HepG2 (cell line): ENCODE measurements around the gene ERC1. TPM values are rescaled to one million over a fixed set of nuclear protein-coding genes. Genes with fewer than 3 reads are reported as not detected.

ENCODE experiments used
- ADNP ChIP-seq: sonication (generic); formaldehyde crosslinking; IDR thresholded peaks from 2 replicates; pipeline ENCODE4 v1.4.0; 2020; ENCODE audit warnings: missing genetic modification reagents
- ATAD3A ChIP-seq: sonication (generic); formaldehyde crosslinking; IDR thresholded peaks from 2 replicates; pipeline ENCODE4 v1.4.0; 2020; ENCODE audit warnings: missing genetic modification reagents
- CREB1 ChIP-seq, 2 experiments: fragments of 450-650 bp in 1 of 2; IDR thresholded peaks; 2 replicates each; pipeline ENCODE4 v1.6.1; 2016 to 2017; ENCODE audit warnings: control low read depth in 1 of 2, mild to moderate bottlenecking in 1 of 2, missing compliant biosample characterization in 1 of 2, missing genetic modification characterization in 1 of 2
- FOXP1 ChIP-seq, 2 experiments: fragments of 450-650 bp in 1 of 2; IDR thresholded peaks; 2 replicates each; pipeline ENCODE4 v1.6.1; 2017 to 2018; ENCODE audit warnings: antibody characterized with exemption in 1 of 2
- GLI4 ChIP-seq: sonication (generic); formaldehyde crosslinking; IDR thresholded peaks from 2 replicates; pipeline ENCODE4 v1.5.1; 2020; ENCODE audit warnings: missing genetic modification reagents, mild to moderate bottlenecking, moderate library complexity, borderline replicate concordance
- HMGA1 ChIP-seq: sonication (generic); formaldehyde crosslinking; conservative IDR thresholded peaks from 2 replicates; pipeline ENCODE4 v1.4.0; 2020; ENCODE audit warnings: missing genetic modification reagents
- KDM2A ChIP-seq: sonication (generic); formaldehyde crosslinking; IDR thresholded peaks from 2 replicates; pipeline ENCODE4 v1.4.0; 2020; ENCODE audit warnings: low read depth, missing genetic modification reagents, borderline replicate concordance
- MED8 ChIP-seq: sonication (generic); formaldehyde crosslinking; IDR thresholded peaks from 2 replicates; pipeline ENCODE4 v1.8.1; 2023; ENCODE audit warnings: mild to moderate bottlenecking, missing genetic modification reagents; ENCODE audit not compliant: insufficient replicate concordance
- MIER2 ChIP-seq: IDR thresholded peaks from 2 replicates; pipeline ENCODE4 v1.6.1; 2016; ENCODE audit warnings: missing biosample characterization, missing genetic modification reagents
- MNT ChIP-seq: fragments of 450-650 bp; IDR thresholded peaks from 2 replicates; pipeline ENCODE4 v1.6.1; 2016
- NFE2 ChIP-seq: sonication (generic); formaldehyde crosslinking; IDR thresholded peaks from 2 replicates; pipeline ENCODE4 v1.4.0; 2020; ENCODE audit warnings: missing genetic modification reagents
- NFIC ChIP-seq: IDR thresholded peaks from 2 replicates; pipeline ENCODE4 v1.6.1; 2012; ENCODE audit warnings: mild to moderate bottlenecking, low read length, inconsistent platforms
- PCBP1 ChIP-seq: fragments of 200-400 bp; formaldehyde crosslinking; IDR thresholded peaks from 2 replicates; pipeline ENCODE4 v1.6.1; 2017; ENCODE audit warnings: mild to moderate bottlenecking, low read depth, low read length, borderline replicate concordance
- SAFB2 ChIP-seq: sonication (generic); formaldehyde crosslinking; IDR thresholded peaks from 2 replicates; pipeline ENCODE4 v1.5.1; 2020; ENCODE audit warnings: missing genetic modification reagents, low read depth, mild to moderate bottlenecking, borderline replicate concordance
- TRIM22 ChIP-seq: fragments of 450-650 bp; IDR thresholded peaks from 2 replicates; pipeline ENCODE4 v1.6.1; 2017
- ZBTB38 ChIP-seq: sonication (generic); formaldehyde crosslinking; IDR thresholded peaks from 2 replicates; pipeline ENCODE4 v1.5.1; 2020; ENCODE audit warnings: mild to moderate bottlenecking, missing genetic modification reagents
- ZFYVE20 ChIP-seq: sonication (generic); formaldehyde crosslinking; IDR thresholded peaks from 2 replicates; pipeline ENCODE4 v1.8.0; 2023; ENCODE audit warnings: low read depth, mild to moderate bottlenecking, moderate library complexity, missing genetic modification reagents, borderline replicate concordance
- ZNF225 ChIP-seq: sonication (generic); formaldehyde crosslinking; IDR thresholded peaks from 2 replicates; pipeline ENCODE4 v1.4.0; 2020; ENCODE audit warnings: mild to moderate bottlenecking, missing genetic modification reagents
- ZNF234 ChIP-seq: sonication (generic); formaldehyde crosslinking; conservative IDR thresholded peaks from 2 replicates; pipeline ENCODE4 v1.5.1; 2020; ENCODE audit warnings: mild to moderate bottlenecking, missing genetic modification reagents
- ZNF253 ChIP-seq: sonication (generic); formaldehyde crosslinking; IDR thresholded peaks from 2 replicates; pipeline ENCODE4 v1.8.0; 2022; ENCODE audit warnings: mild to moderate bottlenecking, missing genetic modification reagents, borderline replicate concordance
- ZNF335 ChIP-seq: sonication (generic); formaldehyde crosslinking; IDR thresholded peaks from 2 replicates; pipeline ENCODE4 v1.4.0; 2020; ENCODE audit warnings: missing genetic modification reagents
- ZNF800 ChIP-seq: sonication (generic); formaldehyde crosslinking; IDR thresholded peaks from 2 replicates; pipeline ENCODE4 v1.4.0; 2020; ENCODE audit warnings: missing genetic modification reagents
- ZNF891 ChIP-seq: sonication (generic); formaldehyde crosslinking; IDR thresholded peaks from 2 replicates; pipeline ENCODE4 v1.5.0; 2020; ENCODE audit warnings: mild to moderate bottlenecking, missing genetic modification reagents
- polyA plus RNA-seq, 8 experiments: library from polyadenylated mRNA; depleted of rRNA in 3 of 8; stranded (reverse) in 7 of 8; unstranded in 1 of 8; fragments of >200 nt; fragmentation: Illumina TruSeq in 4 of 8; extraction: Trizol in 4 of 8; gene quantifications; 2 replicates each; pipeline versions ENCODE4 v1.2.1 to v1.2.3, GENCODE V29; 2011 to 2016; ENCODE audit warnings: low read depth in 4 of 8, missing spikeins in 1 of 8, mixed read lengths in 1 of 8; ENCODE audit not compliant: insufficient read depth in 1 of 8
- total RNA-seq, 5 experiments: library from RNA; depleted of rRNA; stranded (reverse); fragments of >200 nt; fragmentation: Illumina TruSeq; extraction: Trizol; gene quantifications; 2 replicates each; pipeline ENCODE4 v1.2.3, GENCODE V29; 2016; ENCODE audit warnings: low read depth in 1 of 5
- TF ChIP-seq, protein P1 (sequence below): IDR thresholded peaks from 2 replicates; pipeline ENCODE4 v1.6.1; 2016; ENCODE audit warnings: missing biosample characterization, missing genetic modification reagents, low read depth

Gene ERC1
- total and polyA plus RNA-seq, 2 of the 13 experiments (the other 11 are each of a cell fraction or from before 2014, with no cell fraction given): 6.1 to 12.4 TPM

GRCh38 chr12:990661-991349 is at the start of gene ERC1 (continued):
- no peak for TF ChIP-seq ZNF253 (CRISPR knock-in tag)
- TF ChIP-seq ZFYVE20 (CRISPR knock-in tag): no peak
- no peak for TF ChIP-seq ZNF800 (CRISPR knock-in tag)
- no peak for TF ChIP-seq ATAD3A (CRISPR knock-in tag)
- TF ChIP-seq TRIM22: no peak
- TF ChIP-seq NFIC: 0 out of 2 replicates have a peak, but pooled peaks have one; percentile 43
- no peak for TF ChIP-seq MIER2 (CRISPR knock-in tag)
- TF ChIP-seq MNT: 0 out of 2 replicates have a peak, but pooled peaks have one; percentile 14
- TF ChIP-seq GLI4 (CRISPR knock-in tag): peak; percentile 72; the same call in 1 of the 2 replicates
- peak; percentile 95 for TF ChIP-seq ZNF891 (CRISPR knock-in tag)
- TF ChIP-seq FOXP1 (IDR thresholded peaks at IDR 0.05): peak; percentile 19; the same call in 1 of the 2 replicates
- TF ChIP-seq FOXP1 (CRISPR knock-in tag; IDR thresholded peaks at IDR 0.05): no peak
- TF ChIP-seq ZNF234 (CRISPR knock-in tag): no peak
- peak; percentile 89 for TF ChIP-seq KDM2A (CRISPR knock-in tag)
- TF ChIP-seq, protein P1, sequence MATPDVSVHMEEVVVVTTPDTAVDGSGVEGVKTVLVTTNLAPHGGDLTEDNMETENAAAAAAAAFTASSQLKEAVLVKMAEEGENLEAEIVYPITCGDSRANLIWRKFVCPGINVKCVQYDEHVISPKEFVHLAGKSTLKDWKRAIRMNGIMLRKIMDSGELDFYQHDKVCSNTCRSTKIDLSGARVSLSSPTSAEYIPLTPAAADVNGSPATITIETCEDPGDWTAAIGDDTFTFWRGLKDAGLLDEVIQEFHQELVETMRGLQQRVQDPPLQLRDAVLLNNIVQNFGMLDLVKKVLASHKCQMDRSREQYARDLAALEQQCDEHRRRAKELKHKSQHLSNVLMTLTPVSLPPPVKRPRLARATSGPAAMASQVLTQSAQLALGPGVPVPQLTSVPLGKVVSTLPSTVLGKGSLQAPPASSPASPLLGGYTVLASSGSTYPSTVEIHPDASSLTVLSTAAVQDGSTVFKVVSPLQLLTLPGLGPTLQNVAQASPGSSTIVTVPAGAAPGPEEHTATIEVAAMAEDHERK (CRISPR knock-in tag): no peak
- no peak for TF ChIP-seq ADNP (CRISPR knock-in tag)
- no peak for TF ChIP-seq MED8 (CRISPR knock-in tag)
- TF ChIP-seq ZBTB38 (CRISPR knock-in tag): peak; percentile 68; the same call in 1 of the 2 replicates
- TF ChIP-seq PCBP1: no peak
- TF ChIP-seq SAFB2 (CRISPR knock-in tag): peak; percentile 43; the same call in 1 of the 2 replicates
- no peak for TF ChIP-seq NFE2
- peak; percentile 65; the same call in 1 of the 2 replicates for TF ChIP-seq ZNF335
- peak; percentile 53; the same call in 1 of the 2 replicates for TF ChIP-seq ZNF225
- no peak for TF ChIP-seq HMGA1 (CRISPR knock-in tag)
- TF ChIP-seq CREB1 (IDR thresholded peaks at IDR 0.05): peak; percentile 71
- TF ChIP-seq CREB1 (CRISPR knock-in tag; IDR thresholded peaks at IDR 0.05): peak; percentile 68; the same call in 1 of the 2 replicates
